H1 (cell line): ENCODE measurements around the gene RPL36A. TPM values are rescaled to one million over a fixed set of nuclear protein-coding genes. Genes with fewer than 3 reads are reported as not detected.

Experiments
- PHF8 ChIP-seq: fragments of 200-600 bp; sonication (generic); conservative IDR thresholded peaks from 2 replicates; pipeline ENCODE4 v1.7.1; 2012; ENCODE audit warnings: low read depth, mild to moderate bottlenecking, inconsistent platforms, low read length, moderate library complexity
- polyA plus RNA-seq, 7 experiments: library from polyadenylated mRNA; depleted of rRNA in 3 of 7; stranded (reverse) in 5 of 7; unstranded in 2 of 7; fragments of >200 nt in 5 of 7; fragments of 200-250 nt in 2 of 7; gene quantifications; 1 replicate in 5 of 7; 2 replicates in 1 of 7; 4 replicates in 1 of 7; pipeline versions ENCODE4 v1.2.1 to v1.2.3, GENCODE V29; 2011 to 2013; ENCODE audit warnings: missing spikeins in 2 of 7, mixed read lengths in 2 of 7
- total RNA-seq: library from RNA; stranded (reverse); fragmentation: NEBNext Ultra II Directional; extraction: Animal tissue kit (Norgen Biotek cat#: 25700); gene quantifications from 2 replicates; pipeline ENCODE4 v1.2.1, GENCODE V29; 2021

RPL36A gene
- total and polyA plus RNA-seq, 2 of the 8 experiments (the other 6 are each of a cell fraction or from before 2014, with no cell fraction given) = 271 to 1,587 TPM

- no peak for TF ChIP-seq PHF8
- TF ChIP-seq, all 59 proteins: peak for 0
These were observed 26.4 kb downstream of the RPL36A start (continued) for GRCh38 chrX:101417190-101417589.
